NCI-H69 (cell line): ENCODE data around the gene COL12A1.

Source experiments
- DNase-seq: peaks from one replicate; lab custom pipeline; 2025; lab: John Stamatoyannopoulos, UW

The COL12A1 gene

DNA sequence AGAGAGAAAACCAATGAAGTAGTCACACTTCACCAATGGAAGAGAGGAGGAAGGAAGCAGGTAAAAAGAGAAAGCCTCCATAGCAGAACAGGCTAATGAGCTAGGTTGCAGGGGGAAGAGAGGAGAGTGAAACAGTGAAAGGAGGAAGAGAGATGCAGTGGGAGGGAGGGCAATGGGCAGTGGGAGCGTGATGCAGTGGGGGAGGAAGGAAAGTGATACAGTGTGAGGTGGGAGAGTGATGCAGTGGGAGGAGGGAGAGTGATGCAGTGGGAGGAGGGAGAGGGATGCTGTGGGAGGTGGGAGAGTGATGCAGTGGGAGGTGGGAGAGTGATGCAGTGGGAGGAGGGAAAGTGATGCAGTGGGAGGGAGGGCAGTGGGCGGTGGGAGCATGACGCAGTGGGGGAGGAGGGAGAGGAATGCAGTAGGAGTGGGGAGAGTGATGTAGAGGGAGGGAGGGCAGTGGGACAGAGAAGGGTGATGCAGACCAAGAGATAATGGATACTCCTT, 29.7 kb downstream of the COL12A1 start:
- no peak for DNase-seq

DNA sequence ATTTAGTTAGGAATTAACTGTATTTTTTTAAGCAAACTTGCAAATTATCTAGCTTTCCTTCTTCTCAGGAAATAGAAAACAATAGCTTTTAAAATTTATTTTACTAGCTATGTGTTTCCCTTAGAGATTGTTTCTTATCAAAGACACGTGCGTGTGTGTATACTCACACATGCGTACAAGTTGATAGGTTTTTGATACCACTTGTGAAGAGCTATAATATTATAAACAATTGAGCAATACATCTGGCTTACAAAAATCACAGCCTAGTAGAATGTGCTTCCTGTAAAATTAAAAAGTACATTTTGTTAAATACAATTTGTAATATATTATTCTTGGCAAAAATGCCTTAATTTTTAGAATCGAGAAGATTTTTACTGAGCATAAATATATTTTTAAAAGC, 33.9 kb downstream of the COL12A1 start:
- no peak for DNase-seq

GRCh38 chr6:75171567-75171966, 34.3 kb downstream of the COL12A1 start:
- DNase-seq, result no peak

DNA sequence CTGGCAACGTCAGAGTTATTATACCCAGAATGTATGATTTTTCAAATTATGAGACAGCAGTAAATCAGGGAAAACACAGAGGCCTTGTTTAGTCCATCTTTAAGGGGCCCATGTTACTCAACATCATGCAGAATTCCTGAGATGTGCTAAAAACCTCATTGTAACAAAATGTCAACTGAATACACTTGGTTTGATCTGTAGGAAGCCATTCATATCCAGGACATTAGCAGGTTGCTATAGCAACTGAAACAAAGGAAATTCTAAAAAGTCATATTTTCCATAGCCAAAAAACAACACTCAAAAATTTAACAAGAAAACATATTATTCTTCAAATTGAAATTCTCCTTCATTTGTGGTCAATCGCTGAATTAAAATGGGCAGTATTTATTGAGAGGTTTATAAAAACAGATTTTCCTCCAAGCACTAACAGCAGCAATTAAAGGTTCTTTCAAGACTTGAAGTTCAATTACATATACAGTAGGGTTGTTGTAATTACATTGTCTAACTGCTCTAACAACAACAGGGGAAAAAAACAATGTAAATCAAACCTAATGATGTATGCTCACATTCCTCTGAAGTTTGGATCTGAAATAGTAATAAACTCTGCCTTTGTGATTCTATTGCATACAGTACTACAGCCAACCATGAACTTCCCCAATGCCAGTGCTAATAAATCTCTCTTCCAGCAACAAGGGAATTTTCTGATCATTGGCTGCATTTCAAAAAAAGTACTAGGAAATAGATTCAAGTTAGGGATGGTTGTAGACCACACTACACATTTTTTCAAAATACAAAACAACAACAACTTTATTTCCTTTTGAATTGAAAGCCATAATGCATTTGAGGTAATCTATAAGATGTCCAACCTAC, 34.9 kb downstream of the COL12A1 start:
- DNase-seq, result no peak

- DNase-seq, result no peak
Observed at GRCh38 chr6:75169689-75170586, 35.9 kb downstream of the COL12A1 start.

DNA sequence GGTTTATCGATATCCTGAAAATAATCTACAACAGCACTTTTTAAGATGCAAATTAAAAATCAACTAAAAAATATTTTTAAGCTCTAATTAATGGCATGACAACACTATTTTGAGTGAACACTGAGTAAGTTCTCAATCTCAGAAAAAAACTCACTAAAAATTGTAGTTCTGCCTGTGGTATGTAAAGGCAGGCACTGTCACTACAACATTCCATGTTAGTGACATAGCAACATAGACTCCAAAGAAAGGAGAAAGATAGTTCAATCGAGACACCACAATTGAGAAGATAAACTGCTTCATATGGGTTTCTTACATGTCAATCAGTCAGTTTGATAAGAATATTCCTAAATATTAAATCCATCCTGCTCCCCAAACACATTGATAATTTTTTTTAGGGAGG, 38.0 kb downstream of the COL12A1 start:
- no peak for DNase-seq

- DNase-seq, result no peak
Observed at GRCh38 chr6:75167325-75167724, 38.5 kb downstream of the COL12A1 start.

DNA sequence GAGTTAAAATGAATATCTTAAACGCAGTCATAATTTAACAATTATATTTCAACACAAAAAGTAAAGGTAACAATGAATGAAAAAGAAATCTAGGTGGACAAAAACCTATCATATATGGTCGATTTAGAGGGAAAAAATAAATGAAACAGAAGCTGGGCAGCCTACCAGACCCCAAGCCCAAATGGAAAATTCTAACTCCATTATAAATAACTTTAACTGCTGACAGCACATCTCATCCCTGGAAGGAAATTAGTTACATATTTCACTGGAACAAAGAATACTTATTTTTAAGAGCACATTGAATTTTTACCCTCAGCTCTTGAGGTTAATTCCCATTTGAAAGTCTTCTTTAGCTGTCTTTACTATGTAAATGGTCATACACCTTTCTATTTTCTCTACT, 39.1 kb downstream of the COL12A1 start:
- no peak for DNase-seq

GRCh38 chr6:75166236-75166635, 39.6 kb downstream of the COL12A1 start:
- DNase-seq, result no peak

DNA sequence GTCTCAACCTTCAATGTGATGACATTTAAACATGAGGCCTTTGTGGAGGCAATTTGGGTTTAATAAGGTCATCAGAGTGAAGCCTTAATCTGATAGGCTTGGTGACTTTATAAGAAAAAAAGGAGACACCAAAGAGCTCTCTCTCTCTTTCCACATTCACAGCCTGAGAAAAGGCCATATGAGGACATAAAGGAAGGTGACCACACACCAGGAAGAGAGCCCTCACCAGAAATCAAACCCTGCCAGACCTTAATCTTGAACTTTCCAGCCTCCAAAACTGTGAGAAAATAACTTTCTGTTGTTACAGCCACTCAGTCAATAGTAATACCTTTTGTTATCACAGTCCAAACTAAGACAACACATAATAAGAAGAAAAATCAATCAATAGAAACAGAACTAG, 47.7 kb downstream of the COL12A1 start:
- DNase-seq, result no peak

- DNase-seq, result no peak
Observed at GRCh38 chr6:75157336-75157735, 48.5 kb downstream of the COL12A1 start.

GRCh38 chr6:75156186-75156878, 49.5 kb downstream of the COL12A1 start:
- DNase-seq, result no peak

DNA sequence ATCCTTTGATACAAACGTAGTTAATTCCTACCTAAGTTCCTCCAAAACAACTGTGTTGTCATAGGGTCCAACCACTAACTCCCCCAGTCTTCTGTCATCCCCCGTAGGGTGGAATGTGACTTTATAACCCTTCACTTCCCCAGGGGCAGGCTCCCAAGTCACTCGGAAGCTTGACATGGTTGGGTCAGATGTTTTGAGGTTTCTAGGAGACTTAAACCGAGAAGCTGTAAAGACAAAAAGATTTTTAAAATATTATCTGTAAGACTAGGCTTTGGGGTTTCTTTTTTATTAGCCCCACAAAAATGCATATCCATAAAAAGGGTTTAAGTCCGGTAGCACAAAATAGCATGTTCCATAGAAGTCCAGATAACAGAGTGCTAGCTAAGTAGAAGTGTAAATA, 50.2 kb downstream of the COL12A1 start:
- DNase-seq, result no peak

DNA sequence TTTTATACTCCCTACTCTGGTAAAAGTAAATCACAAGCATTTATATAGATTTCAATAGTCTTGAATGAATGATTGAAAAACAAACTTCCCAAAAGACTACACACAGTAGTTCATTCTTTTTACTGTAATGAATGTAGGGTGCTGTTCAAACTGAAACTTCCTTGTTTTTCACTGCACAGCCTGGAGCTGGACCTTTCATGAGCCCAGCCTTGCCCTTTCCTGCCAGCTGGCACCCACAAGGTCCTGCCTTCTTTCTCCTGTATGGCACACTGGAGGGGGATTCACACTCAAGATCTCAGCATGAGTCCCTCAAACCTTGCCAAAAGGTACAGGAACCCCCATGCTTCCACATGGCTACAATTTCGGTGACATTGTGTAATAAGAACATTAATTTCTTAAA, 50.9 kb downstream of the COL12A1 start:
- no peak for DNase-seq

DNA sequence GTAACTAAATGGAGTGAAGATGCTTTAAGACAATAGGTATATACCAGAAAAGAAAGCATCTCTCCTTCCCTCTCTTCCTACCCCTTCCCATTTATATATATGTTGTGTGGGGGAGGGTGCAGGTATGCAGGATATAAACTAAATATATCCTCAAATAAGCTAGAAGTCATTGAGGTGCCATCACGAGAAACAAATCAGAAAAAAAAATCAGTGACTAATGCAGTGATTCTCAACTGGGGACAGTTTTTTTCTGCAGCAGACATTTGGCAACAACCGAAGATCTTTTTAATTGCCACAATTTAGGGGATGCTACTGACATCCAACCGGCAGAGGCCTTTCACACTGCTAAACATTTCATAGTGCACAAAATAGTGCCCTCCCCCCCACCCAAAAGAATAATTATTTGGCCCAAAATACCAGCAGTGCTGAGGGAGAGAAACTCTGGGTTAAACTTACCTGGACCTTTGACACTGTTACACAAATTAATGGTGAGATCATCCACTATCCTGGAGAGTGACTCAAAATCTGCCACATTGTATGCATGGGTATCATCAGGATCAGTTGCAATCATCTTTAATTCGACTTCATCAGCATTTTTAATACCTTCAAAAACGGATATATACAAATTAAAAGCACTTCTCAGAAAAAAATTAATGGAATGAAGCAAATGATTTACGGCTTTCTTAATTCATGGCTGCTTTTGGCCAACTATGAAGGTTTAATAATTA, 55.0 kb downstream of the COL12A1 start:
- DNase-seq, result no peak

DNA sequence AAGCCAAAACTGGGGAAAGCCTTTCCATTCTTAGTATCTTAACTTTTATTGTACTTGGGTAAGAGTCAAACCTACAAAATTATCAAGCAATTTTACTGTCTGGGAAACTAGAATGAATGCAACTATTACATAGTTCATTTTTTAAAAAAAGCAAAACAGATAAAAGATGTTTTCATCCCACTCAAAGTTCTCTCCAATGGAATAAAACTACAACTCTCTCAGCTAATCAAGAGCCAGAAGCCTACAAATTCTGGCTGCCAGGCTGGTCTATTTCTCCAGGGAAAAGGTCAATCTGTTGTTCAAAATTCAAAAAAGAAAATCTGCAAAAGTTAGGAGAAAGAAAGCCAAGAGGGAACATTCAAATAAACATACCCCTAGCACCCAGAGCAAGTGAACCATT, 56.2 kb downstream of the COL12A1 start:
- no peak for DNase-seq

DNA sequence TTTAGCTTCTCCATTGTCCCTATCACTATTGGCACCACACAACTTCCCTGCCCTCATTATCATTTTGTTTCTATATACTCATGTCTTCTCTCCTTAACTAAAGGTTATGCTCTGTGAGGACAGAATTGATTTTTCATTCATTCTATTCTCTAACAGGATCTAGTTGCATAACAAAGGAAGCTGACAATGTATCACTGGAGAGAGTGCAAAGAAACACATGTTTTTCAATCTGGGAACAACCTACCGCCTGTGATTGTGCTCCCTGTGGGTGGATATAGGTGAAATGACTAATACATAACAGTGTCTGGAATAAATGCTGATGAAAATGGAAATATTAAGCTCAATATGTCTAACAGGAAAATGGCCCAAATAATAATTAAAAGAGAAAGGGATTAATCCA, 56.6 kb downstream of the COL12A1 start:
- DNase-seq, result no peak

- DNase-seq, result no peak
Observed at GRCh38 chr6:75147512-75147911, 58.3 kb downstream of the COL12A1 start.

DNA sequence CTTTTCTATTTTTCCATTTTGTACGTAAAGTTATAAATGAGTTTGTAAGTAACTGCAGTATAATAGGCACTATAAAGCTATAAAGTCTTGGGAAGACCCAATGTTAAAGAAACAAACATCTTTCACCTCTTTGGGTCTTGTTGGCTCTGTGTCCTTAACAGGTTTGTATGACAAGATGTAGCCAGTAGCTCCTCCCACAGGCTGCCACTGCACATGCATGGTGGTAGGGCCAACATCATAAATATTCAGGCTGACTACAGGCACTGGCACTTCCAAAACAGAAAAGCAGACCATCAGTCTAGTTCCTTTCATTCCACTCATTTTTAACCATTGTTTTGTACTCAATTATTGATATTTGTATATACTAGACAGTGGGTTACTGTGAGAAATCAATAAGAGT, 59.9 kb downstream of the COL12A1 start:
- DNase-seq, result no peak

DNA sequence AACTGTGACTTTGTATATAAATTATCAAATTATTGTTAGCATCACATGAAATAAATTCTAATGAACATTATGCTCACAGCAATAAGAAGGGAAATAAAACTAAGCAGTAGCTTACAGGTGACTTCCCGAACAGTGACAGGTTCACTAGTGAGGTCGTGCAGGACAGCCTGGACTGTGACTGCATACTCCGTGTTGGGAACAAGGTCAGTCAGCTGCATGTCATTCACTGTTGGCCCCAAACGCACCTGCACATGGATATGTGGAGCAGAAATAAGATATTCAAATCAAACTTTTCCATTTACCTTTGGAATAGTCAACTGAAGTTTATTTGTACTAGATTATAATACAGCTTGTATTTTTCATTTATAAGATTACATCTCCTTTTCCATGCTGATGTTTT, 60.6 kb downstream of the COL12A1 start:
- no peak for DNase-seq

DNA sequence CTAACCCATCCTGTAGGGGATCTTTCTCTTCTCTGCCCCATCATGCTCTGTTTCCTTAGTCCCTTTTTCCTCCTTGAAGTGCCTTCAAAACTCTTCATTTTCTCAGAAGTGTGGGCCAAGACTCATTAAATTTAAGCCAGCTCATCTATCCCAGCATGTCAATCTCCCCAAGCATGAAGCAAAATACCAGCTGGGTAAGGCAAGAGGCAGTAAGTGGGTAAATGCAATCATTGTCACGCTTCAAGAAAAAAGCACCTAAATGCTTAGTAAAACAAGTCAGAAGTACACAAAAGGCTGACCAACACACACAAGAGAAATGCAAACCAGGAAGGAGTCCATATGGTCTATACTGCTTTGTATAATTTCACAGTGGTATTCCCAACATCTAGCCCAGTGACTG, 61.5 kb downstream of the COL12A1 start:
- no peak for DNase-seq

- DNase-seq, result no peak
Observed at GRCh38 chr6:75143191-75143590, 62.7 kb downstream of the COL12A1 start.
